Measurements from ENCODE around the gene PCNX2. TPM values are rescaled to one million over a fixed set of nuclear protein-coding genes. Genes with fewer than 3 reads are reported as not detected.

Gene PCNX2
- total and polyA plus RNA-seq, 2 donors (not counting 1 experiment from before 2014, with no cell fraction given): 17.6 to 34.7 TPM

DNA sequence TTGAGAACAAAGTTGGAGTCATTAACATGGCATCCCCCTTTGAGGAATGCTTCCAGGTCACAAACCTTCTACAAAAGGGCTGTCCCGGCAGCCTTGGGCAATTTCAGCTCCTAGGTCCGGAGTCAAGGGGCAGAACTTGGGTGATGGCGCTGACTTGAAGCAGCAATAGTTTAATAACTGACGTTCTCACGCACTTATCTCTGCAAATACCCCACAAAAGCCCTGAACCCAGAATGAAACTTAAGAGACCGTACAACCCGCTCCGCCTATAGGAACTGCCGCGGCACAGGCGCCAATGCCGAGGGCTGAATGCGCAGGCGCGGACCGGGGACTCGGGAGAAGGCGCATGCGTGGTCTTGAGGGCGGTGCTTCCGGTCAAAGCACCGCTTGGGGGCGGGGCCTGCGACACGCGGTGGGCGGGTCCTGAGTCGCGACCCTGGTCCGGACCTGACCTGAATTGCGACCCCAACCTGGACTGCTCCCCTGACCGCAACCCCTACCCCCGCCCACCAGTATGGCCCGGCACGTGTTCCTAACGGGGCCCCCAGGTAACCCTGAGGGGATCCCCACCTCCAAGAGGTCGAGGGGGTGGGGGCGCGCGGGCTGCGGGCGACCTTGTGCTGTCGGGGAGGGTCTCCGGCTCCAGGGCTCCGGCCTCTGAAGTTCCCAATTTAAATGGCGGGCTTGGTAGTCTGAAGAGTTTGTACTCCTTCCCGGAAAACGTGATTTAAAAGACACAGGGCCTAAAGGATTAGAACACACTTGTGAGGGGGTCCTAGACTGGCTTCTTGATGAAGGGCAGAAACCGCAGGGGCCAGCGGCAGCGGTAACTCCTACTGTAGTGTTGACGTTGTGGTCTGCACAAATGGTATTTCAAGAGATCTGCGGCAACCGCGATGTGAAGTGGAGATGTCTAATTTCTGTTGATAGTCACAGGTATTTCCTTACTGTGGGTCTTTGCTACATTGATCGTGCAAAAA lies 345.0 kb downstream of the PCNX2 start, which contains the start of gene NTPCR:
TSS of gene NTPCR (plus strand) at position 415 of the 980 bp plus-strand sequence. CDS start at position 515, 100 bp downstream.
- ChIA-PET CTCF (no interaction called here), POLR2A (interaction anchor here (0.7 kb wide), 1 partner anchor 1613 kb away, joined by 10 read pairs; the partner anchor contains the start of gene SPRTN)
- ATAC-seq (ENCODE audit: low read depth) (peak; percentile 89), DNase-seq (peak; percentile 95)
- H3K27me3 ChIP-seq (replicated peaks in 1 of 4; ENCODE audit: control extremely low read depth in 1 of 4, control insufficient read depth in 3 of 4, insufficient read depth in 4 of 4, low read length in 3 of 4): no peaks in the 10 kb centered on the region
- peak within 1 kb of the TSS; percentile 95 for H3K4me3 Mint-ChIP-seq
- H3K4me2 ChIP-seq (replicated peaks; ENCODE audit: low read depth, low read length, poor library complexity, severe bottlenecking): peak within 1 kb of the TSS; percentile 87
- peaks cover 13 to 23% of the 10 kb centered on the region in 2 donors for H3K4me1 ChIP-seq (ENCODE audit: control insufficient read depth in 2 of 2, insufficient read depth in 2 of 2, low read length in 2 of 2)
- H2AFZ ChIP-seq (ENCODE audit: insufficient read depth, low read depth, low read length, poor library complexity, severe bottlenecking): peak within 1 kb of the TSS; percentile 99
- H3K9ac ChIP-seq (ENCODE audit: low read length): peak within 1 kb of the TSS; percentile 90
- intact Hi-C loops (cut with micrococcal nuclease): loop anchor here (5.0 kb wide), 3 partner anchors 143 to 377 kb away; partner anchors contain the start of genes MAP10, MAP3K21 and SIPA1L2
- peak within 1 kb of the TSS; percentile 92 for H3K27ac Mint-ChIP-seq
- no peaks in the 10 kb centered on the region for H3K9me3 Mint-ChIP-seq (ENCODE audit: insufficient read depth)
- WGBS (ENCODE audit: insufficient coverage): 0% methylated on average over 53 of the region's 56 CpGs
- H3K79me2 ChIP-seq (ENCODE audit: control insufficient read depth, insufficient read depth, low read length): peaks cover 28% of the 10 kb centered on the region
- TF ChIP-seq EZH2 (IDR thresholded peaks at IDR 0.05; ENCODE audit: borderline replicate concordance, insufficient read depth, low read depth, low read length, poor library complexity, severe bottlenecking): no peak
- no peak for TF ChIP-seq CTCF (IDR thresholded peaks at IDR 0.05)
- H3K36me3 ChIP-seq (replicated peaks in 1 of 2; ENCODE audit: control extremely low read depth in 1 of 2, control insufficient read depth in 1 of 2, extremely low read depth in 1 of 2, insufficient read depth in 2 of 2, low read length in 1 of 2): peaks cover 0 to under 1% of the 10 kb centered on the region in 2 experiments
- no peaks in the 10 kb centered on the region for H4K20me1 ChIP-seq (ENCODE audit: control insufficient read depth, insufficient read depth, low read length, poor library complexity, severe bottlenecking)
- peaks cover 37% of the 10 kb centered on the region for H3K4me1 Mint-ChIP-seq
- H3K27ac ChIP-seq (ENCODE audit: low read length in 2 of 2): peak within 1 kb of the TSS; percentile 66 to 73
- H3K9me3 ChIP-seq (ENCODE audit: control extremely low read depth in 1 of 3, control insufficient read depth in 2 of 3, insufficient read depth in 1 of 3, low read length in 2 of 3): no peaks in the 10 kb centered on the region
- H3K4me3 ChIP-seq (ENCODE audit: control extremely low read depth in 1 of 5, extremely low read depth in 1 of 5, insufficient read depth in 1 of 5, low read depth in 2 of 5, low read length in 4 of 5): peak within 1 kb of the TSS; percentile 66 to 92 (median 88)
- H3K27me3 Mint-ChIP-seq: no peaks in the 10 kb centered on the region

All from B cell (primary cell).